ENCODE results near the gene GNPDA1.

GRCh38 chr5:142003266-142003800 lies 9.5 kb downstream of the GNPDA1 start:
- TF ChIP-seq, protein P1, sequence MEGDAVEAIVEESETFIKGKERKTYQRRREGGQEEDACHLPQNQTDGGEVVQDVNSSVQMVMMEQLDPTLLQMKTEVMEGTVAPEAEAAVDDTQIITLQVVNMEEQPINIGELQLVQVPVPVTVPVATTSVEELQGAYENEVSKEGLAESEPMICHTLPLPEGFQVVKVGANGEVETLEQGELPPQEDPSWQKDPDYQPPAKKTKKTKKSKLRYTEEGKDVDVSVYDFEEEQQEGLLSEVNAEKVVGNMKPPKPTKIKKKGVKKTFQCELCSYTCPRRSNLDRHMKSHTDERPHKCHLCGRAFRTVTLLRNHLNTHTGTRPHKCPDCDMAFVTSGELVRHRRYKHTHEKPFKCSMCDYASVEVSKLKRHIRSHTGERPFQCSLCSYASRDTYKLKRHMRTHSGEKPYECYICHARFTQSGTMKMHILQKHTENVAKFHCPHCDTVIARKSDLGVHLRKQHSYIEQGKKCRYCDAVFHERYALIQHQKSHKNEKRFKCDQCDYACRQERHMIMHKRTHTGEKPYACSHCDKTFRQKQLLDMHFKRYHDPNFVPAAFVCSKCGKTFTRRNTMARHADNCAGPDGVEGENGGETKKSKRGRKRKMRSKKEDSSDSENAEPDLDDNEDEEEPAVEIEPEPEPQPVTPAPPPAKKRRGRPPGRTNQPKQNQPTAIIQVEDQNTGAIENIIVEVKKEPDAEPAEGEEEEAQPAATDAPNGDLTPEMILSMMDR (IDR thresholded peaks at IDR 0.05): no peak
- TF ChIP-seq POLR2AphosphoS5 (IDR thresholded peaks at IDR 0.05): no peak
